Colon (tissue), 2 donors: ENCODE data around the gene AGXT.

Experiments used
- FAIRE-seq: peaks from 2 replicates; lab custom pipeline; 2012; peaks lifted over from hg19 to GRCh38; lab: Jason Lieb, UNC
- donor health status: control.
- donor health status: control.

The AGXT gene

GRCh38 chr2:240886678-240887609 is 18.3 kb downstream of the AGXT start:
- no peak for FAIRE-seq

GRCh38 chr2:240887631-240888030 is 19.0 kb downstream of the AGXT start:
- no peak for FAIRE-seq

- FAIRE-seq, result no peak
These were observed 19.7 kb downstream of the AGXT start for GRCh38 chr2:240888130-240888889.

- no peak for FAIRE-seq
These were observed 20.4 kb downstream of the AGXT start for GRCh38 chr2:240888890-240889573.

- no peak for FAIRE-seq
These were observed 21.3 kb downstream of the AGXT start for GRCh38 chr2:240889601-240890560.

- FAIRE-seq, result no peak
These were observed 22.1 kb downstream of the AGXT start for GRCh38 chr2:240890691-240891090.

- FAIRE-seq, result no peak
These were observed 23.1 kb downstream of the AGXT start for GRCh38 chr2:240891492-240892340.

- no peak for FAIRE-seq
These were observed 23.7 kb downstream of the AGXT start for GRCh38 chr2:240892356-240892755.

GRCh38 chr2:240892925-240893324 is 24.3 kb downstream of the AGXT start:
- FAIRE-seq, result no peak

GRCh38 chr2:240893363-240893844 is 24.8 kb downstream of the AGXT start:
- FAIRE-seq, result no peak

GRCh38 chr2:240894006-240894405 is 25.4 kb downstream of the AGXT start:
- FAIRE-seq, result no peak

GRCh38 chr2:240894836-240895558 is 26.4 kb downstream of the AGXT start:
- FAIRE-seq, result no peak

- no peak for FAIRE-seq
These were observed 27.2 kb downstream of the AGXT start, which contains the start of gene MAB21L4 for GRCh38 chr2:240895656-240896388. Gene MAB21L4 (minus strand): TSS chr2:240896156. CDS start chr2:240895997, 159 bp downstream.

GRCh38 chr2:240896394-240896793 is 27.8 kb downstream of the AGXT start:
- no peak for FAIRE-seq

- FAIRE-seq, result no peak
These were observed 28.5 kb downstream of the AGXT start for GRCh38 chr2:240896871-240897692.

- no peak for FAIRE-seq
These were observed 29.6 kb downstream of the AGXT start for GRCh38 chr2:240898108-240898730.

GRCh38 chr2:240898731-240899467 is 30.3 kb downstream of the AGXT start:
- FAIRE-seq, result no peak
